Body of pancreas (tissue), 4 donors: ENCODE data around the gene GTF2IRD1. TPM values are rescaled to one million over a fixed set of nuclear protein-coding genes. Genes with fewer than 3 reads are reported as not detected.

Experiments
- ATAC-seq: fragments of 150-250 bp; one replicate; pipeline ENCODE4 v1.9.1; 2016
- DNase-seq, 4 donors: peaks; one replicate each; pipeline ENCODE4 v3.0.0-alpha.2; 2019
- H3K27ac ChIP-seq, 4 donors: fragments of 200-600 bp; sonication (generic); 1 replicate in 3 of 4; 2 replicates in 1 of 4; pipeline versions ENCODE4 v1.5.1 to v1.6.1; 2016 to 2019; ENCODE audit warnings: mild to moderate bottlenecking in 1 of 4, mixed read lengths in 1 of 4, moderate library complexity in 1 of 4
- H3K27me3 ChIP-seq, 2 donors: fragments of 200-600 bp; sonication (generic); one replicate each; pipeline ENCODE4 v1.6.0; 2016; ENCODE audit warnings: mild to moderate bottlenecking in 1 of 2
- H3K36me3 ChIP-seq, 2 donors: fragments of 200-600 bp; sonication (generic); replicated peaks in 1 of 2; 2 replicates each; pipeline ENCODE4 v1.5.1; 2016; ENCODE audit warnings: low read depth in 2 of 2; ENCODE audit not compliant: insufficient read depth in 1 of 2
- H3K4me1 ChIP-seq: fragments of 200-600 bp; sonication (generic); one replicate; pipeline ENCODE4 v1.6.0; 2016
- H3K4me3 ChIP-seq, 2 donors: fragments of 200-600 bp; sonication (generic); 1 replicate in 1 of 2; 2 replicates in 1 of 2; pipeline ENCODE4 v1.5.1; 2016 to 2019
- H3K9me3 ChIP-seq, 3 donors: fragments of 200-600 bp; sonication (generic); 1 replicate in 2 of 3; 2 replicates in 1 of 3; pipeline ENCODE4 v1.5.1; 2016
- CTCF ChIP-seq, 7 experiments: fragments of 450-650 bp in 4 of 7; fragments of 200-600 bp in 3 of 7; sonication (generic) in 3 of 7; IDR thresholded peaks; one replicate each; pipeline ENCODE4 v1.5.1; 2016 to 2019; ENCODE audit warnings: antibody characterized with exemption in 7 of 7
- POLR2A ChIP-seq, 3 donors: fragments of 450-650 bp; IDR thresholded peaks; one replicate each; pipeline ENCODE4 v1.6.1; 2016; ENCODE audit warnings: antibody characterized with exemption in 3 of 3, mild to moderate bottlenecking in 2 of 3
- WGBS, 2 donors: methylation state at CpG; one replicate each; pipeline ENCODE4 v1.1.5; 2017; 5-methylcytosine and 5-hydroxymethylcytosine counted together
- intact Hi-C: fragments of 100-400 bp; cut with DNase I; formaldehyde crosslinking; loops from one replicate; pipeline ENCODE4 v1.15.1; 2023
- total RNA-seq, 2 donors: library from RNA; depleted of rRNA; stranded (reverse); fragments of >200 nt; gene quantifications; one replicate each; pipeline ENCODE4 v1.1.0, GENCODE V29; 2016

The GTF2IRD1 gene
- total RNA-seq, 2 donors from 2014 or later, result 9.2 to 11.2 TPM

GRCh38 chr7:74476626-74477025 is 22.9 kb downstream of the GTF2IRD1 start:
- Histone ChIP-seq H3K27ac (peak overlapping the region in 2 of 4 donors; percentile 97 to 98), H3K36me3 (no peaks in the 10 kb centered on the region), H3K4me1 (peaks cover 60% of the 10 kb centered on the region), H3K4me3 (no peak overlapping the region), H3K9me3 (no peaks in the 10 kb centered on the region), H3K27me3 (no peaks in the 10 kb centered on the region)
- DNase-seq (no peak), ATAC-seq (no peak)
- 82 to 91% methylated on average over 8 of the region's 8 CpGs for WGBS, 2 donors
- TF ChIP-seq CTCF (IDR thresholded peaks at IDR 0.05) (no peak), POLR2A (IDR thresholded peaks at IDR 0.05) (no peak)
- intact Hi-C loops, result no loop called here

DNA sequence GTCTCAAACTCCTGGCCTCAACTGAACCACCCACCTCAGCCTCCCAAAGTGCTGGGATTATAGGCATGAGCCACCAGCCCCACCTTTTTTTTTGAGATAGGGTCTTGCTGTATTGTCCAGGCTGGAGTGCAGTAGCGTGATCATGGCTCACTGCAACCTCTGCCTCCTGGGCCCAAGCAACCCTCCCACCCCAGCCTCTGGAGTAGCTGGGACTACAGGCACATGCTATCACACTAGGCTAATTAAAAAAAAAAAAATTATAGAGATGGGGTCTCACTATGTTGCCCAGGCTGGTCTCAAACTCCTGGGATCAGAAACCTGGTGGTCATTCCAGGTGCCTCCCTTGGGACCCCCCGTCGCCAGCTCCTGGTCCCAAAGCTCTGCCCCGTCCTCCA is 25.0 kb downstream of the GTF2IRD1 start:
- H3K27ac ChIP-seq, result peak overlapping the region; percentile 88 to 98 (median 97)
- intact Hi-C loops, result no loop called here
- TF ChIP-seq POLR2A (IDR thresholded peaks at IDR 0.05), result no peak
- TF ChIP-seq CTCF (IDR thresholded peaks at IDR 0.05), result no peak
- 87 to 91% methylated on average over 3 to 4 of the region's 4 CpGs for WGBS, 2 donors
- no peak overlapping the region for H3K4me3 ChIP-seq
- DNase-seq, result no peak
- no peaks in the 10 kb centered on the region for H3K27me3 ChIP-seq
- no peaks in the 10 kb centered on the region for H3K9me3 ChIP-seq
- no peak for ATAC-seq
- H3K4me1 ChIP-seq, result peaks cover 67% of the 10 kb centered on the region
- no peaks in the 10 kb centered on the region for H3K36me3 ChIP-seq

- ATAC-seq, result no peak
- Histone ChIP-seq H3K4me3 (no peak overlapping the region), H3K9me3 (no peaks in the 10 kb centered on the region), H3K27me3 (no peaks in the 10 kb centered on the region), H3K27ac (peak overlapping the region; percentile 88 to 98 (median 97)), H3K4me1 (peaks cover 73% of the 10 kb centered on the region), H3K36me3 (no peaks in the 10 kb centered on the region)
- DNase-seq, result peak; percentile 31 to 69 (median 59)
- intact Hi-C loops, result no loop called here
- 20 to 30% methylated on average over 19 of the region's 19 CpGs for WGBS, 2 donors
- TF ChIP-seq POLR2A (IDR thresholded peaks at IDR 0.05) (no peak), CTCF (IDR thresholded peaks at IDR 0.05) (no peak)
Measured at GRCh38 chr7:74479066-74479781, 25.5 kb downstream of the GTF2IRD1 start.

- Histone ChIP-seq H3K4me1 (peaks cover 78% of the 10 kb centered on the region), H3K27ac (peak overlapping the region; percentile 94 to 98 (median 97)), H3K36me3 (no peaks in the 10 kb centered on the region), H3K9me3 (no peaks in the 10 kb centered on the region), H3K4me3 (no peak overlapping the region), H3K27me3 (no peaks in the 10 kb centered on the region)
- 7 to 13% methylated on average over 7 to 40 of the region's 40 CpGs for WGBS, 2 donors
- TF ChIP-seq CTCF (IDR thresholded peaks at IDR 0.05), result peak in 3 of 7 experiments; percentile 12 to 21 (median 18)
- peak; percentile 29 to 83 (median 75) for TF ChIP-seq POLR2A (IDR thresholded peaks at IDR 0.05)
- ATAC-seq (peak; percentile 82), DNase-seq (peak; percentile 92 to 96 (median 94))
- intact Hi-C loops, result no loop called here
Measured at GRCh38 chr7:74479961-74480829, 26.5 kb downstream of the GTF2IRD1 start.
